Effector memory CD4-positive, alpha-beta T cell (primary cell): Measurements from ENCODE around the gene STAM.

Experiments
- DNase-seq, 3 donors: peaks; one replicate each; pipeline ENCODE4 v3.0.0-alpha.2; 2020
- H3K27ac ChIP-seq: 2 replicates; pipeline ENCODE4 v1.7.0; 2013; ENCODE audit warnings: mild to moderate bottlenecking, low read length, moderate library complexity; ENCODE audit not compliant: insufficient read depth, poor library complexity, severe bottlenecking
- H3K27me3 ChIP-seq: replicated peaks from 2 replicates; pipeline ENCODE4 v1.7.0; 2013; ENCODE audit warnings: mild to moderate bottlenecking, low read length; ENCODE audit not compliant: insufficient read depth, control insufficient read depth, poor library complexity, severe bottlenecking
- H3K36me3 ChIP-seq: 2 replicates; pipeline ENCODE4 v1.7.0; 2013; ENCODE audit warnings: mild to moderate bottlenecking, low read length, moderate library complexity; ENCODE audit not compliant: control insufficient read depth, insufficient read depth
- H3K4me1 ChIP-seq: 2 replicates; pipeline ENCODE4 v1.7.0; 2013; ENCODE audit warnings: low read length, mild to moderate bottlenecking; ENCODE audit not compliant: control insufficient read depth, insufficient read depth, poor library complexity, severe bottlenecking
- H3K4me3 ChIP-seq: 2 replicates; pipeline ENCODE4 v1.7.0; 2013; ENCODE audit warnings: low read length, low read depth, mild to moderate bottlenecking; ENCODE audit not compliant: insufficient read depth, poor library complexity, severe bottlenecking
- H3K9me3 ChIP-seq: 2 replicates; pipeline ENCODE4 v1.7.0; 2013; ENCODE audit warnings: mild to moderate bottlenecking, low read length, moderate library complexity; ENCODE audit not compliant: control insufficient read depth

STAM gene

GRCh38 chr10:17735166-17735941 lies 91.4 kb downstream of the STAM start:
- no peaks in the 10 kb centered on the region for H3K9me3 ChIP-seq
- H3K27ac ChIP-seq = no peak overlapping the region
- no peak overlapping the region for H3K4me3 ChIP-seq
- no peaks in the 10 kb centered on the region for H3K36me3 ChIP-seq
- H3K27me3 ChIP-seq = no peaks in the 10 kb centered on the region
- no peaks in the 10 kb centered on the region for H3K4me1 ChIP-seq
- DNase-seq = no peak

DNA sequence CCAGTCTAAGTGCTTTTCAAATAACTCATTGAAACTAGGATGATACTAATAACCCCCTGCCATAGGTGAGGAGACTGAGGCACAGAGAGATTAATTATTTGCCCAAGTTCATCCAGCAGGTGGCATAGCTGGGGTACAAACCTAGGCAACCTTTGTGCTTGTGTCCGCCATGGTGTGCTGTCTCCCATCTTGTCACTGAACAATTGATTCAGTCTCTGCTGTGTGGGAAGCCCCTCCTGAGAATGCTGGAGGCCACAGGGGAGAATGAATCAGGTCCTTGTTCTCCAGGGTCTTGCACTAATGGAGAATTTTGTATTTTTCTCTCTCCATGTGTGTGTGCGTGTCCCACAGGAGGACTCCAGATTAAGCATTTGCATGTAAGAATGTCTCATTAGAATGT lies 92.3 kb downstream of the STAM start:
- Histone ChIP-seq H3K27ac (no peak overlapping the region), H3K4me3 (no peak overlapping the region), H3K27me3 (no peaks in the 10 kb centered on the region), H3K36me3 (no peaks in the 10 kb centered on the region), H3K9me3 (no peaks in the 10 kb centered on the region), H3K4me1 (no peaks in the 10 kb centered on the region)
- DNase-seq = no peak

GRCh38 chr10:17737027-17737965 lies 93.3 kb downstream of the STAM start:
- Histone ChIP-seq H3K27ac (no peak overlapping the region), H3K4me3 (no peak overlapping the region), H3K9me3 (no peaks in the 10 kb centered on the region), H3K4me1 (no peaks in the 10 kb centered on the region), H3K36me3 (no peaks in the 10 kb centered on the region), H3K27me3 (no peaks in the 10 kb centered on the region)
- DNase-seq = no peak

GRCh38 chr10:17740668-17741067 lies 96.7 kb downstream of the STAM start:
- DNase-seq = no peak
- H3K27me3 ChIP-seq = no peaks in the 10 kb centered on the region
- H3K9me3 ChIP-seq = no peaks in the 10 kb centered on the region
- H3K4me3 ChIP-seq = no peak overlapping the region
- H3K27ac ChIP-seq = no peak overlapping the region
- H3K4me1 ChIP-seq = no peaks in the 10 kb centered on the region
- H3K36me3 ChIP-seq = no peaks in the 10 kb centered on the region

GRCh38 chr10:17742918-17743317 lies 99.0 kb downstream of the STAM start:
- no peak overlapping the region for H3K27ac ChIP-seq
- H3K9me3 ChIP-seq = no peaks in the 10 kb centered on the region
- no peaks in the 10 kb centered on the region for H3K36me3 ChIP-seq
- peak; percentile 22 to 60 (median 33) for DNase-seq
- no peak overlapping the region for H3K4me3 ChIP-seq
- no peaks in the 10 kb centered on the region for H3K27me3 ChIP-seq
- H3K4me1 ChIP-seq = no peaks in the 10 kb centered on the region

DNA sequence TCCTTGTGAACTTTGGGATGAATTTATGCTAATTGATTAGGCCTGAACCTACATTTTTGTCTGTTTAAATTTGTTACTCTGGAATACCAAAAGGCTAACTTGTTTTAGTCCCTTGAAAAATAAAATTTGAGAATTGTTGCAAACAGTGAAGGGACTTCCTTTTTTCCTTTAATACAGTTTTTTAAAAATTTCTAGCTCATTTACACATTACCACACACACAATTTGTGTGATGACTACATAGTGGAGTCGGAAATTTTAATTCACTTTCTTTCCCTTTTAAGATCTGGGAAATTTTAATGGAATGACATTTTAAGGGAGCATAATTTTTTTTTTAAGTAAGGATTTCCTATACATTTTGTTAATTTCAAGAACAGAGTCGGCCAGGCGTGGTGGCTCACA lies 99.5 kb downstream of the STAM start:
- DNase-seq = no peak
- no peak overlapping the region for H3K27ac ChIP-seq
- no peaks in the 10 kb centered on the region for H3K4me1 ChIP-seq
- H3K9me3 ChIP-seq = no peaks in the 10 kb centered on the region
- H3K36me3 ChIP-seq = no peaks in the 10 kb centered on the region
- no peaks in the 10 kb centered on the region for H3K27me3 ChIP-seq
- H3K4me3 ChIP-seq = no peak overlapping the region

DNA sequence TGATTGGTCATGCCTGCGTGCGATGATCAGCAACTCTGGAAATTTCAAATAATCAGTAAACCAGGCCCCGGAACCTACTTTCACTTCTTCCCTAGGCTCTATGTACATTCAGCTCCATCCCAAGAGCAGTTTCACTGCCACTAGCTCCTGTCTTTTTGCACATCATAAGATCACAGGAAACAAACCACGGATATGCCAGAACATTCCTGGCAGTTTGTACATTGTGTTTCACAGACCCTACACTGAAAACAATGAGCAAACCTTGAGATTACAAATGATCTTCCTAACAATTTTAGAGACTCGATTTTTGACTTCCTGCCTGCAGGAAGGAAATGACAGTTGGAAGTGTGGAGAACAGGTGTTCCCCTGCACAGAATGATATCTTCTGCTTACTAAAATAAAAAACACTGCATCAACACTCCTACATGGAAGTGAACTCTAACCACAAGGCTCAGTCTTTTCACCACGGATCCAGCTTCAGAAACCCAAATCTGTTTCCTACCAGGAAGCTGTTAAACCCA lies 100.5 kb downstream of the STAM start:
- Histone ChIP-seq H3K9me3 (no peaks in the 10 kb centered on the region), H3K4me3 (no peak overlapping the region), H3K36me3 (no peaks in the 10 kb centered on the region), H3K27me3 (no peaks in the 10 kb centered on the region), H3K4me1 (no peaks in the 10 kb centered on the region), H3K27ac (no peak overlapping the region)
- no peak for DNase-seq

- no peak overlapping the region for H3K27ac ChIP-seq
- no peaks in the 10 kb centered on the region for H3K4me1 ChIP-seq
- no peak for DNase-seq
- no peak overlapping the region for H3K4me3 ChIP-seq
- H3K36me3 ChIP-seq = no peaks in the 10 kb centered on the region
- H3K27me3 ChIP-seq = no peaks in the 10 kb centered on the region
- H3K9me3 ChIP-seq = no peaks in the 10 kb centered on the region
Observed at GRCh38 chr10:17747883-17748550, 104.1 kb downstream of the STAM start.

GRCh38 chr10:17749890-17750289 lies 105.9 kb downstream of the STAM start:
- H3K36me3 ChIP-seq = no peaks in the 10 kb centered on the region

More at GRCh38 chr10:17749890-17750289, 105.9 kb downstream of the STAM start:
- no peak overlapping the region for H3K4me3 ChIP-seq
- no peaks in the 10 kb centered on the region for H3K27me3 ChIP-seq
- H3K4me1 ChIP-seq = no peaks in the 10 kb centered on the region
- H3K9me3 ChIP-seq = no peaks in the 10 kb centered on the region
- no peak overlapping the region for H3K27ac ChIP-seq
- DNase-seq = no peak
